Measurements from ENCODE around the gene ABCD3. TPM values are rescaled to one million over a fixed set of nuclear protein-coding genes. Genes with fewer than 3 reads are reported as not detected.

ABCD3 gene
- total RNA-seq: 44.5 and 45.1 TPM in 2 replicates

GRCh38 chr1:94417978-94418663, at the start of gene ABCD3:
TSS of gene ABCD3 (plus strand) at chr1:94418389. CDS start at chr1:94418479, 90 bp downstream.

GRCh38 chr1:94541246-94542087, 123.3 kb downstream of the ABCD3 start, which contains the start of gene F3:
TSS of gene F3 (minus strand) at chr1:94541759. CDS start at chr1:94541636, 123 bp downstream.

Other genes starting within 250 kb of the ABCD3 start
- gene ARHGAP29, start 180.8 kb upstream of the ABCD3 start, total RNA-seq: 60.3 and 96.6 TPM in 2 replicates
- 6.7 and 51.6 TPM in 2 replicates for gene F3, start 123.4 kb downstream of the ABCD3 start, total RNA-seq

Data from regular cardiac myocyte (primary cell).